SK-N-SH treated with all-trans-retinoic acid at 6 μM for 48 hours (cell line): ENCODE results near the gene PCSK9.
A peak's percentile ranks its signal among the peaks of the same experiment; 100 is the strongest.

Experiments
- ATAC-seq: fragments of 200-7000 bp; cut with Tn5 transposase; 3 replicates; pipeline ENCODE4 v1.9.1; 2020; ENCODE audit warnings: mild to moderate bottlenecking, moderate library complexity
- ARNTL ChIP-seq: fragments of 450-650 bp; formaldehyde crosslinking; IDR thresholded peaks from 2 replicates; pipeline ENCODE4 v1.5.0; 2020; ENCODE audit warnings: low read depth, mild to moderate bottlenecking, moderate library complexity, borderline replicate concordance
- BACH2 ChIP-seq: fragments of 250-450 bp; sonication (Bioruptor Pico); IDR thresholded peaks from 2 replicates; pipeline ENCODE4 v1.9.0; 2021; ENCODE audit warnings: mild to moderate bottlenecking, borderline replicate concordance
- CSDC2 ChIP-seq: fragments of 250-450 bp; sonication (Bioruptor Pico); IDR thresholded peaks from 2 replicates; pipeline ENCODE4 v1.5.0; 2020; ENCODE audit warnings: mild to moderate bottlenecking, moderate library complexity
- ESRRG ChIP-seq: fragments of 250-450 bp; sonication (Bioruptor Pico); IDR thresholded peaks from 2 replicates; pipeline ENCODE4 v1.6.1; 2021; ENCODE audit warnings: mild to moderate bottlenecking
- GLIS3 ChIP-seq: fragments of 250-450 bp; sonication (Bioruptor Pico); IDR thresholded peaks from 2 replicates; pipeline ENCODE4 v1.5.0; 2020; ENCODE audit warnings: mild to moderate bottlenecking, moderate library complexity
- ISL1 ChIP-seq: fragments of 250-450 bp; sonication (Bioruptor Pico); IDR thresholded peaks from 2 replicates; pipeline ENCODE4 v2.1.2; 2022; ENCODE audit warnings: mild to moderate bottlenecking, moderate library complexity
- OSR1 ChIP-seq: fragments of 250-450 bp; sonication (Bioruptor Pico); IDR thresholded peaks from 2 replicates; pipeline ENCODE4 v1.8.0; 2022; ENCODE audit warnings: moderate library complexity, mild to moderate bottlenecking, inconsistent platforms
- PPARA ChIP-seq: fragments of 250-450 bp; sonication (Bioruptor Pico); IDR thresholded peaks from 2 replicates; pipeline ENCODE4 v1.5.0; 2020; ENCODE audit warnings: mild to moderate bottlenecking, borderline replicate concordance
- RARB ChIP-seq: fragments of 250-450 bp; sonication (Bioruptor Pico); IDR thresholded peaks from 2 replicates; pipeline ENCODE4 v1.8.0; 2021; ENCODE audit warnings: mild to moderate bottlenecking, moderate library complexity
- SNAI2 ChIP-seq: fragments of 250-450 bp; sonication (Bioruptor Pico); IDR thresholded peaks from 2 replicates; pipeline ENCODE4 v1.5.0; 2020; ENCODE audit warnings: mild to moderate bottlenecking, moderate library complexity
- TCF4 ChIP-seq: fragments of 250-450 bp; sonication (Bioruptor Pico); IDR thresholded peaks from 2 replicates; pipeline ENCODE4 v1.8.0; 2021; ENCODE audit warnings: mild to moderate bottlenecking, moderate library complexity, borderline replicate concordance
- TOX ChIP-seq: fragments of 250-450 bp; sonication (Bioruptor Pico); IDR thresholded peaks from 2 replicates; pipeline ENCODE4 v1.8.0; 2021; ENCODE audit warnings: mild to moderate bottlenecking, moderate library complexity, borderline replicate concordance
- ZC3H10 ChIP-seq: fragments of 250-450 bp; sonication (Bioruptor Pico); IDR thresholded peaks from 2 replicates; pipeline ENCODE4 v1.5.1; 2021; ENCODE audit warnings: mild to moderate bottlenecking, moderate library complexity
- ZFP3 ChIP-seq: fragments of 250-450 bp; sonication (Bioruptor Pico); IDR thresholded peaks from 2 replicates; pipeline ENCODE4 v1.5.0; 2020; ENCODE audit warnings: mild to moderate bottlenecking, moderate library complexity
- ZFP30 ChIP-seq: fragments of 450-650 bp; formaldehyde crosslinking; IDR thresholded peaks from 2 replicates; pipeline ENCODE4 v1.5.0; 2022; ENCODE audit warnings: mild to moderate bottlenecking, moderate library complexity
- ZNF70 ChIP-seq: fragments of 450-650 bp; formaldehyde crosslinking; IDR thresholded peaks from 2 replicates; pipeline ENCODE4 v1.5.0; 2020; ENCODE audit warnings: mild to moderate bottlenecking, moderate library complexity
- ZNF8 ChIP-seq: fragments of 450-650 bp; formaldehyde crosslinking; IDR thresholded peaks from 2 replicates; pipeline ENCODE4 v1.5.0; 2020; ENCODE audit warnings: mild to moderate bottlenecking, moderate library complexity
- TF ChIP-seq, protein P1 (sequence below): fragments of 250-450 bp; sonication (Bioruptor Pico); IDR thresholded peaks from 2 replicates; pipeline ENCODE4 v1.8.0; 2021; ENCODE audit warnings: low read depth, mild to moderate bottlenecking, moderate library complexity, borderline replicate concordance
- TF ChIP-seq, protein P2 (sequence below): fragments of 250-450 bp; sonication (Bioruptor Pico); IDR thresholded peaks from 2 replicates; pipeline ENCODE4 v1.5.0; 2020; ENCODE audit warnings: mild to moderate bottlenecking, moderate library complexity
- TF ChIP-seq, protein P3 (sequence below): fragments of 250-450 bp; sonication (Bioruptor Pico); IDR thresholded peaks from 2 replicates; pipeline ENCODE4 v1.8.0; 2020; ENCODE audit warnings: mild to moderate bottlenecking, moderate library complexity, borderline replicate concordance

Gene PCSK9

DNA sequence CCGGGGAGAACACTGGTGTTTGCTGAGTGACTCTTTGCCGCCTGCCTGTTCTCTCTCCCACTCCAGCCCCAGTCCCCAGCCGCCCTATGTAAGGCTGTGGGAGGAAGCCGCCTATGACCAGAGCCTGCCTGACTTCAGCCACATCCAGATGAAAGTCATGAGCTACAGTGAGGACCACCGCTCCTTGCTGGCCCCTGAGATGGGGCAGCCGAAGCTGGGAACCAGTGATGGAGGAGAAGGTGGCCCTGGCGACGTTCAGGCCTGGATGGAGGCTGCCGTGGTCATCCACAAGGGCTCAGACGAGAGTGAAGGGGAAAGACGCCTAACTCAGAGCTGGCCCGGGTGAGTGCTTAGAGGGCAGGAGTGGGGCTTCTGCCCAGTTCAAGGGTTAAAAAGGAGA, 32.4 kb upstream of the PCSK9 start:
- ATAC-seq: no peak
- TF ChIP-seq ISL1 (CRISPR knock-in tag) (no peak), OSR1 (no peak), GLIS3 (CRISPR knock-in tag) (no peak), TOX (no peak), BACH2 (no peak), SNAI2 (no peak), CSDC2 (CRISPR knock-in tag) (no peak), ZNF70 (CRISPR knock-in tag) (no peak), TCF4 (no peak), PPARA (CRISPR knock-in tag) (no peak), RARB (CRISPR knock-in tag) (no peak), ESRRG (CRISPR knock-in tag) (no peak), ZNF8 (CRISPR knock-in tag) (no peak), ZC3H10 (CRISPR knock-in tag) (no peak)
- TF ChIP-seq, protein P1, sequence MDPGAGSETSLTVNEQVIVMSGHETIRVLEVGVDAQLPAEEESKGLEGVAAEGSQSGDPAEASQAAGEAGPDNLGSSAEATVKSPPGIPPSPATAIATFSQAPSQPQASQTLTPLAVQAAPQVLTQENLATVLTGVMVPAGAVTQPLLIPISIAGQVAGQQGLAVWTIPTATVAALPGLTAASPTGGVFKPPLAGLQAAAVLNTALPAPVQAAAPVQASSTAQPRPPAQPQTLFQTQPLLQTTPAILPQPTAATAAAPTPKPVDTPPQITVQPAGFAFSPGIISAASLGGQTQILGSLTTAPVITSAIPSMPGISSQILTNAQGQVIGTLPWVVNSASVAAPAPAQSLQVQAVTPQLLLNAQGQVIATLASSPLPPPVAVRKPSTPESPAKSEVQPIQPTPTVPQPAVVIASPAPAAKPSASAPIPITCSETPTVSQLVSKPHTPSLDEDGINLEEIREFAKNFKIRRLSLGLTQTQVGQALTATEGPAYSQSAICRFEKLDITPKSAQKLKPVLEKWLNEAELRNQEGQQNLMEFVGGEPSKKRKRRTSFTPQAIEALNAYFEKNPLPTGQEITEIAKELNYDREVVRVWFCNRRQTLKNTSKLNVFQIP (CRISPR knock-in tag): no peak
- TF ChIP-seq, protein P2, sequence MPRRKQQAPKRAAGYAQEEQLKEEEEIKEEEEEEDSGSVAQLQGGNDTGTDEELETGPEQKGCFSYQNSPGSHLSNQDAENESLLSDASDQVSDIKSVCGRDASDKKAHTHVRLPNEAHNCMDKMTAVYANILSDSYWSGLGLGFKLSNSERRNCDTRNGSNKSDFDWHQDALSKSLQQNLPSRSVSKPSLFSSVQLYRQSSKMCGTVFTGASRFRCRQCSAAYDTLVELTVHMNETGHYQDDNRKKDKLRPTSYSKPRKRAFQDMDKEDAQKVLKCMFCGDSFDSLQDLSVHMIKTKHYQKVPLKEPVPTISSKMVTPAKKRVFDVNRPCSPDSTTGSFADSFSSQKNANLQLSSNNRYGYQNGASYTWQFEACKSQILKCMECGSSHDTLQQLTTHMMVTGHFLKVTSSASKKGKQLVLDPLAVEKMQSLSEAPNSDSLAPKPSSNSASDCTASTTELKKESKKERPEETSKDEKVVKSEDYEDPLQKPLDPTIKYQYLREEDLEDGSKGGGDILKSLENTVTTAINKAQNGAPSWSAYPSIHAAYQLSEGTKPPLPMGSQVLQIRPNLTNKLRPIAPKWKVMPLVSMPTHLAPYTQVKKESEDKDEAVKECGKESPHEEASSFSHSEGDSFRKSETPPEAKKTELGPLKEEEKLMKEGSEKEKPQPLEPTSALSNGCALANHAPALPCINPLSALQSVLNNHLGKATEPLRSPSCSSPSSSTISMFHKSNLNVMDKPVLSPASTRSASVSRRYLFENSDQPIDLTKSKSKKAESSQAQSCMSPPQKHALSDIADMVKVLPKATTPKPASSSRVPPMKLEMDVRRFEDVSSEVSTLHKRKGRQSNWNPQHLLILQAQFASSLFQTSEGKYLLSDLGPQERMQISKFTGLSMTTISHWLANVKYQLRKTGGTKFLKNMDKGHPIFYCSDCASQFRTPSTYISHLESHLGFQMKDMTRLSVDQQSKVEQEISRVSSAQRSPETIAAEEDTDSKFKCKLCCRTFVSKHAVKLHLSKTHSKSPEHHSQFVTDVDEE (CRISPR knock-in tag): no peak

DNA sequence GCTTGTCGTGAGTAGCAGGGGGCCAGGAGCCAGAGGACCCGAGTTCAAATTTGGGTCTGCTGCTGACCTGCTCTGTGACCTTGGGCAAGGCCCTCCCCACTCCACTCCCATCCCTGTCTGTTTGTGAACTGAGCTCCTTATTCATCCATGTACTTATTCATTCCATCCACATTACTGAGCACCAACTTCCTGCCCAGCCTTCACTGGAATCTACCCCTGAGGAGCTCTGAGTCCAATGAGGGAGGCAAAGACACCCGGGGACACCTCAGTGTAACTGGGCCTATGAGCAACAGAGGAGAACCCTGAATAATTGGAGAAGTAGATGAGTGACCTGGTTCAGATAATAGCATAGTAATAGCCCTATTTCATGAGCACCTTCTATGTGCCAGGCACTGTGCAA, 31.7 kb upstream of the PCSK9 start:
- TF ChIP-seq ARNTL (CRISPR knock-in tag): no peak
- no peak for TF ChIP-seq ZFP30
- no peak for TF ChIP-seq TOX
- TF ChIP-seq, protein P3, sequence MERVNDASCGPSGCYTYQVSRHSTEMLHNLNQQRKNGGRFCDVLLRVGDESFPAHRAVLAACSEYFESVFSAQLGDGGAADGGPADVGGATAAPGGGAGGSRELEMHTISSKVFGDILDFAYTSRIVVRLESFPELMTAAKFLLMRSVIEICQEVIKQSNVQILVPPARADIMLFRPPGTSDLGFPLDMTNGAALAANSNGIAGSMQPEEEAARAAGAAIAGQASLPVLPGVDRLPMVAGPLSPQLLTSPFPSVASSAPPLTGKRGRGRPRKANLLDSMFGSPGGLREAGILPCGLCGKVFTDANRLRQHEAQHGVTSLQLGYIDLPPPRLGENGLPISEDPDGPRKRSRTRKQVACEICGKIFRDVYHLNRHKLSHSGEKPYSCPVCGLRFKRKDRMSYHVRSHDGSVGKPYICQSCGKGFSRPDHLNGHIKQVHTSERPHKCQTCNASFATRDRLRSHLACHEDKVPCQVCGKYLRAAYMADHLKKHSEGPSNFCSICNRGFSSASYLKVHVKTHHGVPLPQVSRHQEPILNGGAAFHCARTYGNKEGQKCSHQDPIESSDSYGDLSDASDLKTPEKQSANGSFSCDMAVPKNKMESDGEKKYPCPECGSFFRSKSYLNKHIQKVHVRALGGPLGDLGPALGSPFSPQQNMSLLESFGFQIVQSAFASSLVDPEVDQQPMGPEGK: no peak
- TF ChIP-seq PPARA (CRISPR knock-in tag): no peak
- TF ChIP-seq TCF4: no peak
- TF ChIP-seq RARB (CRISPR knock-in tag): no peak
- TF ChIP-seq, protein P1 (CRISPR knock-in tag): no peak
- TF ChIP-seq ZNF70 (CRISPR knock-in tag): no peak
- TF ChIP-seq, protein P2 (CRISPR knock-in tag): no peak
- TF ChIP-seq ZC3H10 (CRISPR knock-in tag): no peak
- TF ChIP-seq BACH2: no peak
- TF ChIP-seq ESRRG (CRISPR knock-in tag): no peak
- no peak for TF ChIP-seq SNAI2
- TF ChIP-seq ZFP3 (CRISPR knock-in tag): no peak
- no peak for TF ChIP-seq GLIS3 (CRISPR knock-in tag)
- TF ChIP-seq, all 23 proteins: peak for 0
- peak; percentile 76 for ATAC-seq
